HG03342 (cell line): ENCODE measurements around the gene WNT11.

Source experiments
- ATAC-seq: cut with Tn5 transposase; IDR thresholded peaks from one replicate; pipeline ENCODE4 v1.9.1; 2021; ENCODE audit warnings: mild to moderate bottlenecking, moderate library complexity; ENCODE audit not compliant: unreplicated experiment

The WNT11 gene

GRCh38 chr11:76177250-76177686, 29.0 kb downstream of the WNT11 start:
- ATAC-seq: no peak

- no peak for ATAC-seq
These were observed 29.8 kb downstream of the WNT11 start for GRCh38 chr11:76176463-76176862.

GRCh38 chr11:76175783-76176182, 30.5 kb downstream of the WNT11 start:
- ATAC-seq: no peak

- ATAC-seq: no peak
These were observed 32.0 kb downstream of the WNT11 start for GRCh38 chr11:76174330-76174729.

GRCh38 chr11:76173663-76174062, 32.6 kb downstream of the WNT11 start:
- no peak for ATAC-seq

- no peak for ATAC-seq
These were observed 33.7 kb downstream of the WNT11 start for GRCh38 chr11:76172583-76172982.

- ATAC-seq: no peak
These were observed 35.8 kb downstream of the WNT11 start for GRCh38 chr11:76170468-76170867.

GRCh38 chr11:76169473-76169896, 36.8 kb downstream of the WNT11 start:
- ATAC-seq: peak; percentile 39

GRCh38 chr11:76167590-76167989, 38.7 kb downstream of the WNT11 start:
- no peak for ATAC-seq

- ATAC-seq: no peak
These were observed 40.0 kb downstream of the WNT11 start for GRCh38 chr11:76166314-76166713.

GRCh38 chr11:76164861-76165751, 41.2 kb downstream of the WNT11 start:
- no peak for ATAC-seq

GRCh38 chr11:76164081-76164480, 42.2 kb downstream of the WNT11 start:
- no peak for ATAC-seq

- no peak for ATAC-seq
These were observed 42.9 kb downstream of the WNT11 start for GRCh38 chr11:76163289-76163880.

GRCh38 chr11:76162336-76163288, 43.7 kb downstream of the WNT11 start:
- no peak for ATAC-seq

- ATAC-seq: no peak
These were observed 44.9 kb downstream of the WNT11 start for GRCh38 chr11:76161261-76161961.

GRCh38 chr11:76160856-76161255, 45.4 kb downstream of the WNT11 start:
- ATAC-seq: no peak

- ATAC-seq: no peak
These were observed 46.2 kb downstream of the WNT11 start for GRCh38 chr11:76159983-76160661.

GRCh38 chr11:76159303-76159937, 46.9 kb downstream of the WNT11 start:
- ATAC-seq: no peak
